SK-N-SH (cell line): ENCODE results near the gene KLHDC10. TPM values are rescaled to one million over a fixed set of nuclear protein-coding genes. Genes with fewer than 3 reads are reported as not detected.

Experiments
- CTCF ChIA-PET: fragments of 300-600, 350-600 bp; formaldehyde crosslinking; extraction: SDS; loops from one replicate; lab custom pipeline; 2021; lab: Yijun Ruan, JAX
- POLR2A ChIA-PET: fragments of 350-600 bp; sonication (Branson Sonifier 250); formaldehyde crosslinking; extraction: SDS; loops from one replicate; lab custom pipeline; 2020; ENCODE audit warnings: antibody characterized with exemption, inconsistent platforms; lab: Yijun Ruan, JAX
- DNase-seq: peaks from one replicate; pipeline ENCODE4 v3.0.0; 2012
- H2AFZ ChIP-seq: fragments of 200-600 bp; sonication (generic); 2 replicates; pipeline ENCODE4 v1.8.1; 2016; ENCODE audit warnings: antibody characterized with exemption, mild to moderate bottlenecking, low read depth
- H3F3A ChIP-seq: fragments of 200-600 bp; sonication (generic); replicated peaks from 2 replicates; pipeline ENCODE3; 2016; ENCODE audit warnings: antibody characterized with exemption, mild to moderate bottlenecking; ENCODE audit not compliant: insufficient read depth
- H3K27ac ChIP-seq, 2 experiments: fragments of 200-500 bp in 1 of 2; fragments of 200-600 bp in 1 of 2; sonication (Bioruptor generic) in 1 of 2; sonication (generic), shearing (Covaris generic) in 1 of 2; 2 replicates each; pipeline versions ENCODE4 v1.5.1 to v1.6.1; 2014 to 2016; ENCODE audit warnings: low read depth in 2 of 2, inconsistent platforms in 1 of 2, low read length in 1 of 2, mild to moderate bottlenecking in 1 of 2, mixed read lengths in 1 of 2
- H3K27me3 ChIP-seq: fragments of 200-600 bp; sonication (generic), shearing (Covaris generic); 2 replicates; pipeline ENCODE4 v1.6.1; 2016; ENCODE audit warnings: mixed run types; ENCODE audit not compliant: insufficient read depth
- H3K36me3 ChIP-seq, 2 experiments: fragments of 200-500 bp in 1 of 2; fragments of 200-600 bp in 1 of 2; sonication (Bioruptor generic) in 1 of 2; sonication (generic) in 1 of 2; replicated peaks in 1 of 2; 2 replicates each; pipeline versions ENCODE3 to v1.5.1; 2014 to 2016; ENCODE audit warnings: low read length in 1 of 2, mild to moderate bottlenecking in 1 of 2; ENCODE audit not compliant: insufficient read depth in 2 of 2, control insufficient read depth in 1 of 2
- H3K4me1 ChIP-seq, 2 experiments: fragments of 200-500 bp in 1 of 2; fragments of 200-600 bp in 1 of 2; sonication (Bioruptor generic) in 1 of 2; sonication (generic), shearing (Covaris generic) in 1 of 2; 2 replicates each; pipeline versions ENCODE4 v1.5.1 to v1.6.1; 2014 to 2016; ENCODE audit warnings: low read depth in 1 of 2, low read length in 1 of 2, mixed run types in 1 of 2; ENCODE audit not compliant: insufficient read depth in 2 of 2, control insufficient read depth in 1 of 2
- H3K4me2 ChIP-seq: fragments of 200-600 bp; sonication (generic), shearing (Covaris generic); 2 replicates; pipeline ENCODE4 v1.6.1; 2017; ENCODE audit warnings: mixed run types
- H3K4me3 ChIP-seq, 2 experiments: fragments of 200-500 bp in 1 of 2; fragments of 200-600 bp in 1 of 2; sonication (Bioruptor generic) in 1 of 2; sonication (generic), shearing (Covaris generic) in 1 of 2; 2 replicates each; pipeline versions ENCODE4 v1.5.1 to v1.8.1; 2014 to 2016; ENCODE audit warnings: low read depth in 2 of 2, inconsistent platforms in 1 of 2, low read length in 1 of 2, mild to moderate bottlenecking in 1 of 2, mixed read lengths in 1 of 2, moderate library complexity in 1 of 2
- H3K79me2 ChIP-seq: fragments of 200-600 bp; sonication (generic); 2 replicates; pipeline ENCODE4 v1.8.1; 2017; ENCODE audit warnings: mild to moderate bottlenecking; ENCODE audit not compliant: insufficient read depth
- H3K9ac ChIP-seq: fragments of 200-600 bp; sonication (generic); 2 replicates; pipeline ENCODE4 v1.6.1; 2017; ENCODE audit warnings: mixed run types
- H3K9me2 ChIP-seq: fragments of 200-600 bp; sonication (generic); 2 replicates; pipeline ENCODE4 v1.6.1; 2017; ENCODE audit warnings: mixed run types
- H3K9me3 ChIP-seq: fragments of 200-600 bp; sonication (generic); 2 replicates; pipeline ENCODE4 v1.6.1; 2017; ENCODE audit warnings: mixed run types, mild to moderate bottlenecking, moderate library complexity
- H4K20me1 ChIP-seq: fragments of 200-600 bp; sonication (generic); 2 replicates; pipeline ENCODE4 v1.6.1; 2017; ENCODE audit warnings: mild to moderate bottlenecking, mixed run types; ENCODE audit not compliant: insufficient read depth
- ELF1 ChIP-seq: IDR thresholded peaks from 2 replicates; pipeline ENCODE4 v1.4.0; 2012
- EP300 ChIP-seq, 2 experiments: IDR thresholded peaks; 2 replicates each; pipeline versions ENCODE4 v1.4.0 to v1.6.1; 2012; ENCODE audit warnings: borderline replicate concordance in 1 of 2, low read depth in 1 of 2, low read length in 1 of 2
- FOXM1 ChIP-seq: IDR thresholded peaks from 2 replicates; pipeline ENCODE4 v1.4.0; 2012; ENCODE audit warnings: low read depth, mild to moderate bottlenecking
- GABPA ChIP-seq: IDR thresholded peaks from 2 replicates; pipeline ENCODE4 v1.4.0; 2012; ENCODE audit warnings: low read depth, mild to moderate bottlenecking
- GATA2 ChIP-seq: sonication (generic); formaldehyde crosslinking; IDR thresholded peaks from 2 replicates; pipeline ENCODE4 v1.5.0; 2020; ENCODE audit warnings: mild to moderate bottlenecking, missing genetic modification reagents
- JUND ChIP-seq: IDR thresholded peaks from 2 replicates; pipeline ENCODE4 v1.4.0; 2012
- MEF2A ChIP-seq: IDR thresholded peaks from 2 replicates; pipeline ENCODE4 v1.4.0; 2012; ENCODE audit warnings: low read depth, borderline replicate concordance
- MXI1 ChIP-seq: IDR thresholded peaks from 2 replicates; pipeline ENCODE4 v1.6.1; 2012; ENCODE audit warnings: mild to moderate bottlenecking, low read depth, low read length, improper control_type of control experiment
- NFIC ChIP-seq: IDR thresholded peaks from 2 replicates; pipeline ENCODE4 v1.4.0; 2012; ENCODE audit warnings: borderline replicate concordance
- NRF1 ChIP-seq: IDR thresholded peaks from 2 replicates; pipeline ENCODE4 v1.6.1; 2012; ENCODE audit warnings: low read depth, mild to moderate bottlenecking, low read length
- POLR2AphosphoS5 ChIP-seq: IDR thresholded peaks from 2 replicates; pipeline ENCODE4 v1.6.1; 2012; ENCODE audit warnings: low read depth, low read length
- RAD21 ChIP-seq: IDR thresholded peaks from 2 replicates; pipeline ENCODE4 v1.6.1; 2012; ENCODE audit warnings: mild to moderate bottlenecking, low read length
- RCOR1 ChIP-seq: fragments of 150-350 bp; IDR thresholded peaks from 2 replicates; pipeline ENCODE4 v1.6.1; 2017; ENCODE audit warnings: antibody characterized with exemption, low read length
- RFX5 ChIP-seq: IDR thresholded peaks from 2 replicates; pipeline ENCODE4 v1.6.1; 2012; ENCODE audit warnings: mild to moderate bottlenecking, improper control_type of control experiment, low read length
- RXRA ChIP-seq: IDR thresholded peaks from 2 replicates; pipeline ENCODE4 v1.4.0; 2012; ENCODE audit warnings: low read depth, mild to moderate bottlenecking, borderline replicate concordance
- SIN3A ChIP-seq: IDR thresholded peaks from 2 replicates; pipeline ENCODE4 v1.6.1; 2012; ENCODE audit warnings: low read depth, mild to moderate bottlenecking, low read length, moderate library complexity, borderline replicate concordance
- TAF1 ChIP-seq: IDR thresholded peaks from 2 replicates; pipeline ENCODE4 v1.6.1; 2012; ENCODE audit warnings: low read depth, mild to moderate bottlenecking, low read length, moderate library complexity, borderline replicate concordance
- TCF12 ChIP-seq: IDR thresholded peaks from 2 replicates; pipeline ENCODE4 v1.4.0; 2012
- YY1 ChIP-seq: IDR thresholded peaks from 2 replicates; pipeline ENCODE4 v1.4.0; 2012; ENCODE audit warnings: low read depth, mild to moderate bottlenecking
- WGBS: methylation state at CpG from one replicate; pipeline ENCODE4 v1.1.6; 2017; ENCODE audit warnings: low lambda C conversion rate; 5-methylcytosine and 5-hydroxymethylcytosine counted together
- polyA plus RNA-seq, 3 experiments: library from polyadenylated mRNA; depleted of rRNA; stranded (reverse); fragments of >200 nt; gene quantifications; 2 replicates each; pipeline ENCODE4 v1.2.3, GENCODE V29; 2012
- TF ChIP-seq, protein P1 (sequence below): fragments of 150-350 bp; IDR thresholded peaks from 2 replicates; pipeline ENCODE4 v1.6.1; 2016; ENCODE audit warnings: mild to moderate bottlenecking, low read depth, low read length
- TF ChIP-seq, protein P2 (sequence below): IDR thresholded peaks from 2 replicates; pipeline ENCODE4; 2012
- TF ChIP-seq, protein P3 (sequence below): IDR thresholded peaks from 2 replicates; pipeline ENCODE4 v1.4.0; 2012; ENCODE audit warnings: low read depth
- TF ChIP-seq, protein P4 (sequence below): fragments of 150-350 bp; IDR thresholded peaks from 2 replicates; pipeline ENCODE4 v1.6.1; 2017; ENCODE audit warnings: antibody characterized with exemption, low read length, low read depth, borderline replicate concordance
- TF ChIP-seq, protein P5 (sequence below): fragments of 200-600 bp; sonication (generic); IDR thresholded peaks from 2 replicates; pipeline ENCODE4 v1.6.1; 2017; ENCODE audit warnings: antibody characterized with exemption, mild to moderate bottlenecking, moderate library complexity
- TF ChIP-seq, protein P6 (sequence below): IDR thresholded peaks from 2 replicates; pipeline ENCODE4 v1.4.0; 2012; ENCODE audit warnings: low read depth, borderline replicate concordance

KLHDC10 gene
- polyA plus RNA-seq, 1 of the 3 experiments (the other 2 are of a cell fraction) = 15.9 TPM

DNA sequence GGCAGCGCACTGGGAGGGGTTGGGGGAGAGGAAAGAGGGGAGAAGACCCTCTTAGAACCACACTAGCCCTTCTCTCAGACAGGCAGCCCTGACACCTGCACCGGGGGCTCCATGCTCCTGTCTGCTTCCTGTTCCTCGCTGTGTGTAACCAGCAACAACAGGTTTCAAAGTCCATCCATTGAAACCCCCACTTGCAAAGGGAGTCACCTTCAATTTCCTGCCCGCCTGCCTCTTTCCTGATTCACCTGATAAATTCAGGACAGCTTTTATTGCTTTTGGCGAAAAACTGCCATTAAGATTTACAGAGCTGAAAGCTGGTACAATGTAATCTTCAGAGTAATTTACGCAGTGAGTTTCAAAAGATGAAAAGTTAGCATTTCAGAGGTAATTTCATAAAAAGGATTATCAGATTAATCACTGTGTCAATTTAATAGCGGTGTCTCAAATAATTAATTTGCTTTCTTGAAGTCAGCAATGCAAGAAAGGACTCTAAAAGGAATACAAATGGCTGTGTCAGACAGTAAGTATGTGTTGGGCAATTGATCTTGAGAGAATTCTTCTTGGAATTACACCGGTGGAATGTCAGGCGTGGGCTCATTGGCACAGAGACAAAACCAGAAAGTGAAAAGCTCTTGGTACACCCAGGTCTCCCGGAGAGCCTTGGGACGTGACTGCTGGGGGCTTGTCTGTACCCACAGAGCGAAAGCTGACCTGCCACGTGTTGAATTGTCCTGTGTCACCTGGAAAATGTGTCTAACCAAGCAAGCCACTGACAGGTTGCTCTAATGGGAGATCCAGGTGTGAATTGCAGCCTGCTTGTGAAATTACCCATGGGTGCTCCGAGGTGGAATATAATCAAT is 74.2 kb downstream of the KLHDC10 start:
- H3K4me3 ChIP-seq = no peak overlapping the region
- peak overlapping the region; percentile 42; the same call in 1 of the 2 replicates for H3K4me2 ChIP-seq
- TF ChIP-seq TAF1 (no peak), RFX5 (no peak), POLR2AphosphoS5 (0 out of 2 replicates have a peak, but pooled peaks have one; percentile 20), RCOR1 (no peak), MEF2A (no peak), SIN3A (0 out of 2 replicates have a peak, but pooled peaks have one; percentile 19), GATA2 (no peak), GABPA (no peak), NFIC (peak; percentile 61), TCF12 (peak; percentile 35), NRF1 (no peak), JUND (no peak; the same call in 1 of the 2 replicates), YY1 (no peak), FOXM1 (no peak), EP300 (IDR thresholded peaks at IDR 0.05; ENCODE audit: borderline replicate concordance in 1 of 2, low read depth in 1 of 2, low read length in 1 of 2) (peak in 1 of 2 experiments; percentile 18; a peak in 2 of 4 replicates), MXI1 (no peak), RXRA (no peak), RAD21 (no peak), ELF1 (no peak)
- TF ChIP-seq, protein P1, sequence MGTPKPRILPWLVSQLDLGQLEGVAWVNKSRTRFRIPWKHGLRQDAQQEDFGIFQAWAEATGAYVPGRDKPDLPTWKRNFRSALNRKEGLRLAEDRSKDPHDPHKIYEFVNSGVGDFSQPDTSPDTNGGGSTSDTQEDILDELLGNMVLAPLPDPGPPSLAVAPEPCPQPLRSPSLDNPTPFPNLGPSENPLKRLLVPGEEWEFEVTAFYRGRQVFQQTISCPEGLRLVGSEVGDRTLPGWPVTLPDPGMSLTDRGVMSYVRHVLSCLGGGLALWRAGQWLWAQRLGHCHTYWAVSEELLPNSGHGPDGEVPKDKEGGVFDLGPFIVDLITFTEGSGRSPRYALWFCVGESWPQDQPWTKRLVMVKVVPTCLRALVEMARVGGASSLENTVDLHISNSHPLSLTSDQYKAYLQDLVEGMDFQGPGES = no peak
- TF ChIP-seq, protein P2, sequence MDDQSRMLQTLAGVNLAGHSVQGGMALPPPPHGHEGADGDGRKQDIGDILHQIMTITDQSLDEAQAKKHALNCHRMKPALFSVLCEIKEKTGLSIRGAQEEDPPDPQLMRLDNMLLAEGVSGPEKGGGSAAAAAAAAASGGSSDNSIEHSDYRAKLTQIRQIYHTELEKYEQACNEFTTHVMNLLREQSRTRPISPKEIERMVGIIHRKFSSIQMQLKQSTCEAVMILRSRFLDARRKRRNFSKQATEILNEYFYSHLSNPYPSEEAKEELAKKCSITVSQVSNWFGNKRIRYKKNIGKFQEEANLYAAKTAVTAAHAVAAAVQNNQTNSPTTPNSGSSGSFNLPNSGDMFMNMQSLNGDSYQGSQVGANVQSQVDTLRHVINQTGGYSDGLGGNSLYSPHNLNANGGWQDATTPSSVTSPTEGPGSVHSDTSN = peak; percentile 83
- TF ChIP-seq, protein P3, sequence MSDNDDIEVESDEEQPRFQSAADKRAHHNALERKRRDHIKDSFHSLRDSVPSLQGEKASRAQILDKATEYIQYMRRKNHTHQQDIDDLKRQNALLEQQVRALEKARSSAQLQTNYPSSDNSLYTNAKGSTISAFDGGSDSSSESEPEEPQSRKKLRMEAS = no peak
- TF ChIP-seq, protein P4, sequence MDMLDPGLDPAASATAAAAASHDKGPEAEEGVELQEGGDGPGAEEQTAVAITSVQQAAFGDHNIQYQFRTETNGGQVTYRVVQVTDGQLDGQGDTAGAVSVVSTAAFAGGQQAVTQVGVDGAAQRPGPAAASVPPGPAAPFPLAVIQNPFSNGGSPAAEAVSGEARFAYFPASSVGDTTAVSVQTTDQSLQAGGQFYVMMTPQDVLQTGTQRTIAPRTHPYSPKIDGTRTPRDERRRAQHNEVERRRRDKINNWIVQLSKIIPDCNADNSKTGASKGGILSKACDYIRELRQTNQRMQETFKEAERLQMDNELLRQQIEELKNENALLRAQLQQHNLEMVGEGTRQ = no peak
- TF ChIP-seq, protein P5, sequence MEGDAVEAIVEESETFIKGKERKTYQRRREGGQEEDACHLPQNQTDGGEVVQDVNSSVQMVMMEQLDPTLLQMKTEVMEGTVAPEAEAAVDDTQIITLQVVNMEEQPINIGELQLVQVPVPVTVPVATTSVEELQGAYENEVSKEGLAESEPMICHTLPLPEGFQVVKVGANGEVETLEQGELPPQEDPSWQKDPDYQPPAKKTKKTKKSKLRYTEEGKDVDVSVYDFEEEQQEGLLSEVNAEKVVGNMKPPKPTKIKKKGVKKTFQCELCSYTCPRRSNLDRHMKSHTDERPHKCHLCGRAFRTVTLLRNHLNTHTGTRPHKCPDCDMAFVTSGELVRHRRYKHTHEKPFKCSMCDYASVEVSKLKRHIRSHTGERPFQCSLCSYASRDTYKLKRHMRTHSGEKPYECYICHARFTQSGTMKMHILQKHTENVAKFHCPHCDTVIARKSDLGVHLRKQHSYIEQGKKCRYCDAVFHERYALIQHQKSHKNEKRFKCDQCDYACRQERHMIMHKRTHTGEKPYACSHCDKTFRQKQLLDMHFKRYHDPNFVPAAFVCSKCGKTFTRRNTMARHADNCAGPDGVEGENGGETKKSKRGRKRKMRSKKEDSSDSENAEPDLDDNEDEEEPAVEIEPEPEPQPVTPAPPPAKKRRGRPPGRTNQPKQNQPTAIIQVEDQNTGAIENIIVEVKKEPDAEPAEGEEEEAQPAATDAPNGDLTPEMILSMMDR = no peak
- TF ChIP-seq, protein P6, sequence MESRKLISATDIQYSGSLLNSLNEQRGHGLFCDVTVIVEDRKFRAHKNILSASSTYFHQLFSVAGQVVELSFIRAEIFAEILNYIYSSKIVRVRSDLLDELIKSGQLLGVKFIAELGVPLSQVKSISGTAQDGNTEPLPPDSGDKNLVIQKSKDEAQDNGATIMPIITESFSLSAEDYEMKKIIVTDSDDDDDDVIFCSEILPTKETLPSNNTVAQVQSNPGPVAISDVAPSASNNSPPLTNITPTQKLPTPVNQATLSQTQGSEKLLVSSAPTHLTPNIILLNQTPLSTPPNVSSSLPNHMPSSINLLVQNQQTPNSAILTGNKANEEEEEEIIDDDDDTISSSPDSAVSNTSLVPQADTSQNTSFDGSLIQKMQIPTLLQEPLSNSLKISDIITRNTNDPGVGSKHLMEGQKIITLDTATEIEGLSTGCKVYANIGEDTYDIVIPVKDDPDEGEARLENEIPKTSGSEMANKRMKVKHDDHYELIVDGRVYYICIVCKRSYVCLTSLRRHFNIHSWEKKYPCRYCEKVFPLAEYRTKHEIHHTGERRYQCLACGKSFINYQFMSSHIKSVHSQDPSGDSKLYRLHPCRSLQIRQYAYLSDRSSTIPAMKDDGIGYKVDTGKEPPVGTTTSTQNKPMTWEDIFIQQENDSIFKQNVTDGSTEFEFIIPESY = no peak

More for the DNA sequence above, 74.2 kb downstream of the KLHDC10 start:
- Histone ChIP-seq H4K20me1 (no peaks in the 10 kb centered on the region), H2AFZ (no peak overlapping the region), H3K9me2 (no peaks in the 10 kb centered on the region), H3K36me3 (no peaks in the 10 kb centered on the region), H3K9me3 (no peaks in the 10 kb centered on the region), H3K9ac (no peak overlapping the region), H3K27ac (peak overlapping the region in 1 of 2 experiments; percentile 4; a peak in 2 of 4 replicates), H3F3A (peaks cover 10% of the 10 kb centered on the region), H3K4me1 (peaks cover 5 to 15% of the 10 kb centered on the region in 2 experiments; a peak in 2 of 4 replicates), H3K27me3 (no peaks in the 10 kb centered on the region), H3K79me2 (no peaks in the 10 kb centered on the region)
- no peak for DNase-seq
- CTCF ChIA-PET = interaction anchor here (1.6 kb wide), 1 partner anchor 72 kb away, joined by 6 read pairs; no protein-coding TSS in a partner anchor
- WGBS = 65% methylated on average over 14 of the region's 14 CpGs
- POLR2A ChIA-PET = no interaction called here
